ENCODE measurements around the gene SLC25A45.
A peak's percentile ranks its signal among the peaks of the same experiment; 100 is the strongest.
"Not testable (repeated sequence)": the region's sequence is repeated elsewhere in the genome, so short reads cannot be mapped to it uniquely, and the experiment has no call there.

SLC25A45 gene

DNA sequence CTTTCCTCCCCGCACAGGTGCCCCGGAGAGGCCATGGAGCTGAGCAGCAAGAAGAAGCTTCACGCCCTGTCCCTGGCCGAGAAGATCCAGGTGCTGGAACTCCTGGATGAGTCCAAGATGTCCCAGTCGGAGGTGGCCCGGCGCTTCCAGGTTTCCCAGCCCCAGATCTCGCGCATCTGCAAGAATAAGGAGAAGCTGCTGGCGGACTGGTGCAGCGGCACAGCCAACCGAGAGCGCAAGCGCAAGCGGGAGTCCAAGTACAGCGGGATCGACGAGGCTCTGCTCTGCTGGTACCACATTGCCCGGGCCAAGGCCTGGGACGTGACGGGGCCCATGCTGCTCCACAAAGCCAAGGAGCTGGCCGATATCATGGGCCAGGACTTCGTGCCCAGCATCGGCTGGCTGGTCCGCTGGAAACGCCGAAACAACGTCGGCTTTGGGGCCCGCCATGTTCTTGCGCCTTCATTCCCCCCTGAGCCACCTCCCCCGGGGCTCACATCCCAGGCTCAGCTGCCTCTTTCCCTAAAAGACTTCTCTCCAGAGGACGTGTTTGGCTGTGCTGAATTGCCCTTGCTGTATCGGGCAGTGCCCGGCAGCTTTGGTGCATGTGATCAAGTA, 26.6 kb downstream of the SLC25A45 start:
- DNase-seq: no peak

DNA sequence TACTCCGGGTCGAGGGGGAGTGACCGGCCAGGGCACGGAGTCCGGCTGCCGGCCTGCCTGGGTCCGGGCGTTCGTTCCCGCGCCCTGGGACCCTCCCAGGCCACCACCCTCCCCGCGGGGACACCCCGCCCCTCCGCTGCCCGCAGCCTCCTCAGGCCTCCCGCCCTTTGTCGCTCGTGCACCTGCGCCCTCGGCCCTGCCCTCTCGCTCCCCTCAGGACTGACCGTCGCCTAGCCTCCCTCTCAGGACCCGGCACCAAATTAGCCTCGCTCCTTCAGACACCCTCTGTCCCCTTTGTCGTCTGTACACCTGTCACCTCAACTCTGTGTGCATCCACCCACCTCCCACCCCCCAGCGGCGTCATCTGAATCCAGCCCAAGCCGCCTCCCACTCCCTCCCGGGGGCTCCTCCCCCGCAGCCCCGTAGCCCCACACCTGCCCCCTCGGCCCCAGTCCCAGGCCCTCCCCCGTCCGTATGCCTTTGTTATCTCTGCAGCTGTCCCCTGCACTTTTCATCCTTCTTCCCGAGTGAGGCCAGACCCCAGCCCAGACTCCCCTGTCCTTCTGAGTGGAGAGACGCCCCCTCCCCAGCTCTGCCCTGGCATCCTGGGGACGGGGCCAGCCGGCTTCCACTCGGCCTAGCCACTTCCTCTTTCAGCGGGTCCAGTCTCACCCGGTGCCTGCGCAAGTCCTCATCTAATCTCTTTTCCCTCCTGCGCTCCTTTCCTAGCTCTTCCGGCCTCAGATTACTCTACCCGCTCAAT, 27.3 kb downstream of the SLC25A45 start:
- DNase-seq: peak; percentile 62

DNA sequence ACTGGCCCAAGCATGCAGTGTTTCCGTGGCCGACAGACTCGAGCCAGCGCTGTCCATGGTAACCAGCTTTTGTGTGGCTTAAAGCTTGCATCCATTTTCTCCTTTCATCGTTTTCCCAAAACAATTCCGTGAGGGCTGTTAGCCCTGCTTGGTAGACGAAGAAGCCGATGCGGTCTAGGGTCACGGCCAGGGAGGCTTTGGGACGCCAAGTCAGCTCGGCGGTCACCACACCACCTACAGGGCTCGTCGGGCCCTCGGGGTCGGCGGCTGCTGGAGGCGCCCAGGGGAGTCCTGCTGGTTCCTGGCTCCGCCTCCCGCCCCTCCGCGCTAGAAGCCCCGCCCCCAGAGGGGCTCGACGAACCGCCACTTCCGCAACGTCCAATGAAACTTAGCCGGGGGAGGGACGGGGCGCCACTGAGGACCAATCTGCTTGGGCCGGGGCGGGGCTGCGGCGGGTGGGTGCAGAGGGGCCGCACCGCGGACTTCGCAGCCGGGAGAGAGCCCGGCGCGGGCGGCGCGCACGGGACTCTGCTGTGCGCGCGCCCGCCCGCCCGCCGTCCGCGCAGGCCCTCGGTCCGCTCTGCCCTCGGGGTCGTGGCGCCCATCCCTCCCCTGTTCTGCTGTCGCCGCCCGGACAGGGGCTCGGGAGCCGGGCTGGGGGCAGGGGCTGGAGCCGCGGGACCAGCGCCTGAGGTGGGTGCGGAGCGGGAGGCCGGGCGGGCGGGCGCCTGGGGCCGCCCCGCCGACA, 28.0 kb downstream of the SLC25A45 start, which contains the start of gene TIGD3:
TSS of gene TIGD3 (plus strand) at position 487 of the 748 bp plus-strand sequence. CDS start 1,058 bp downstream, outside the sequence.
- DNase-seq: peak; percentile 99

DNA sequence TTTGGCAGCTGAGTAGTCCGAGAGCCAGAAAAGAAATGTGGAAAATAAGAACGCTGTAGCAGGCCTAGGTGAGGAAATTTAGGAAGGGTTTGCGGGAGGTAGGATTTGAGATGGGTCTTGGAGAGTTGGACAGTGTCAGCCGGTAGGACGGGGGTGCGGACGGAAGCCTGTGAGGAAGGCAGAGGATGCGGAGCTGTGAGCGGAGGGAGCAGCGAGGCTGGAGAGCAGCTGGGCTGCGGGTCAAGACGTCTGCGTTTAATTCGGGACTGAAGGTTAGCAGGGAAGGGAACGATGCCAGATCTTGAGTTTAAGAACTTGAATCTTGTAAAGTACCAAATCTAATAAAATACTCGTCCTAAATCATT, 28.6 kb downstream of the SLC25A45 start:
- no peak for DNase-seq

DNA sequence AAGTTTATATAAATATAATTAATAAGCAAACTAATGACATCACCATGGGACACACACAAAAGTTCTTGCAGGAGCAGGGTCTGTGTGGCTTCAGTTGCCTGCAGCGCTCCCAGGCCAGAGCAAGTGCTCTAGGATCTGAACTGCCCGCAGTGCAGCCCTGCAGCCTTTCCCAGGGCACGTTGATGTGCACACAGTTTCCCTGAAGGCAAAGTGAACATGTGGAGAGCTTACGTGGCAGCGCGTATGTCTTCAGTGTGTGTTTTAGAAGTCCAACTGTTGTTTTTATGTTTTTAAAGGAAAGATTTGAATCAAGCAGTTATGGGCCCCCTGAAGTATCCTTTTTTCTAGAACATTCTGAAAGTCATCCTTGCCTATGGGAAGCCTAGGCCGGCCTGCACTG, 29.1 kb downstream of the SLC25A45 start:
- no peak for DNase-seq

DNA sequence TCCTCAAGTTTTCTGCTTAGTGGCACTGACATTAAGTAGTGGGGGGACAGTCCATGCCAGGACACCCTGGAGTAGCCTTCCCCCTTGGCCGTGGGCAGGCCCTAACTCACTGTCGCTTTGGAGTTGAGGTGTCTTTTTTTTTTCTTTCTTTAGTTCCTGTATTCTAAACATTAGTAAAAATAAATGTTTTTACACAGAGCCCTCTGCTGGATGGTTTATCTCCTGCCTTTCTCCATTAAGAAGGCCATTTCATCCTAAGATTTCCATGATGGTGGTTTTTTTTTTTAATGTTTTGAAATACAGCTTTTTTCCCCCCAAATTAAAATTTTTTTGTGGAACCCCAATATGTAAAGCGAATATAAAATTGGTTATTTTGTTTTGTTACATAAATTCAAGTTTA, 29.7 kb downstream of the SLC25A45 start:
- no peak for DNase-seq

DNA sequence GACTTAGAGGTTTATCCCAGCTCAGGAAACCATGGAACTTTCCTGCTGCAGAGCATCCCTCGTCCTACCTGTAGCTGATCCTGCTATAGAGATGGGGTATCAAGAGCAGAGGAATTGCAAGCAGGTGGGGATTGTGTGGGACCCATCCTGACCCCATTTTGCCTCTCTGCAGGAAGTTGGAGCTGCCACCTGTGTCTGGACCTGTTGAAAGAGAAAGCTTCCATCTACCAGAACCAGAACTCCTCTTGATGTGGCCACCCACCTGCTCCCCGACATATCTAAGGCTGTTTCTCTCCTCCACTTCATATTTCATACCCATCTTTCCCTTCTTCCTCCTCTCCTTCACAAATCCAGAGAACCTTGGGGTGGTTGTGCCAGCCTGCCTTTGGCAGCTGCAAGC, 30.9 kb downstream of the SLC25A45 start:
- DNase-seq: no peak

DNA sequence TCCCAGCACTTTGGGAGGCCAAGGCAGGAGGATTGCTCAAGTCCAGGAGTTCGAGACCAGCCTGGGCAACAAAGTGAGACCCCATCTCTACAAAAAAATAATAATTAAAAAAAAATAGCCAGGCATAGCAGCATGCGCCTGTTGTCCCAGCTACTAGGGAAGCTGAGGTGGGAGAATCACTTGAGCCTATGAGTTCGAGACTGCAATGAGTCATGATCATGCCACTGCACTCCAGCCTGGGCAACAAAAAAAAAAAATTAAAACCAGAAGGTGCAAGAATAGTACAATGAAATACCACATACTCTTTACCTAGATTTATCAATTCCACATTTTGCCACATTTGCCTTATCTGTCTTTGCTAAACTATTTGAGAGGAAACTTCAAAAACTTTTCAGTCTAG, 40.6 kb downstream of the SLC25A45 start:
- no peak for DNase-seq

DNA sequence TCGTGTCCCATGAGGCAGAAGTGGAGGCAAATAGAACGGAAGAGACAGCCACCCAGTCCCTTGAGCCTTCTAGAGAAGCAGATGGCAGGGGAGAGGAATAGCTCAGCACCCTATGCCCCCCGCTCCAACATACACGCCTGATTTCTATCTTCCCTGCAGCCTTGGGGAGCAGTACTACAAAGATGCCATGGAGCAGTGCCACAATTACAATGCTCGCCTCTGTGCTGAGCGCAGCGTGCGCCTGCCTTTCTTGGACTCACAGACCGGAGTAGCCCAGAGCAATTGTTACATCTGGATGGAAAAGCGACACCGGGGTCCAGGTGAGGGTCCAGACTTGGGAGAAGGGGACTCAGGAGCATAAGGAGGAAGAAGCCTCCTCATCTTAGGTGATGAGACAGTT, 42.2 kb downstream of the SLC25A45 start:
- DNase-seq: no peak

DNA sequence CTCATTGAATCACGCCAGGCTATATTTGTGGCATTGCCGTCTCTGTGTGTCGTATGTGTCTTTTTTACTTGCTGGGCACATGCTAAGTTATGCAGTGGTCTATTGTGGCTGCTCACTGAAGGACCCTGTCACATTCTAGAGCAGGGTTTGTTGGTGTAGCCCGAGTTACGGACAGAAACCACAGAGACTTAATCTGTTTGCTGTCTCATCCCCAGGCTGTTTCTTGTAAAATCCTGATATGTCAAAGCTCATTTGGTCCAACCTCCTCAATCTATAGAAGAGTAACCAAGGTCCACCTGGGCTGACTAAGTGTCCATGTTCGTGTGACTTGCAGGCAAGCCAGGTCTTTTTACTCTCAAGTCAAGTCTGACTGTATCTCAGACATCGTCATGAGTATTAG, 43.8 kb downstream of the SLC25A45 start:
- no peak for DNase-seq

DNA sequence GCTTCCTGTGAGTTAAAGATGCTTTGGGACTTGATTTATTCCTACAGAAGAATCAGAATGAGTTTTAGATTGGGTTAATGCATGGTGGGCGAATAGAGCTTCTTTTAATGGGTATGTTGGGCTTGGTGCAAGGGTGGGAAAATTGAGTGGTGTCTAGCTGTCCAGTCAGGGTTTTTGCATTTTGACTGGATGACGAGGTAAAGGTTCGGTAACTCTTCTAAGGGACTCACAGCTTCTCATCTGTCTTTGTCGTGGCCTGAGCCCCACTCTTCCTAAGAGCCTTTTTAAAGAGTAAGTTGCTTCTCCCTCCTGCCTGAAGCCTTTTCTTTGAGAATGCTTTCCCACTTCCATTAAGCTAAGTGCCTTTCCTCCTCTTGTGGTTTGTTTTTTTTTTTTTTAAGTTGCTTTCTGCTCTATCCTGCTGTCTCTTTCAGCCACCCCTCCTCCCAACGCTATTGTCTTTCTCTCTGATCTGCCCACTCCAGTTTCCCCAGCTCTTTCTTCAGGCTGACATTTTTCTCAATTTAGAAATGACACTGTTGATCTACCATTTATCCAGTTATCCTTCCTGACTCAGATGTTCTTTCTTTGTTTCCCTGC, 47.6 kb downstream of the SLC25A45 start:
- DNase-seq: no peak

DNA sequence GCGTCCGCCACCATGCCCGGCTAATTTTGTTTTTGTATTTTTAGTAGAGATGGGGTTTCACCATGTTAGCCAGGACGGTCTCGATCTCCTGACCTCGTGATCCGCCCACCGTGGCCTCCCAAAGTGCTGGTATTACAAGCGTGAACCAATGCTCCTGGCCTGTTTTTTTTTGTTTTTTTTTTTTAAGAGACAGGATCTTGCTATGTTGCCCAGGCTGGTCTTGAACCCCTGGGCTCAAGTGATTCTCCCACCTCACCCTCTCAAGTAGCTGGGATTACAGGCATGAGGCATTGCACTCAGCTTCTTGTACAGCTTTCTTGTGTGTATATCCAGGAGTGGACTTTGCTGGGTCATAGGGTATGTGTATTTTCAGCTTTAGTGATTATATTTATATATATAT, 49.9 kb downstream of the SLC25A45 start:
- DNase-seq: not testable (repeated sequence)

DNA sequence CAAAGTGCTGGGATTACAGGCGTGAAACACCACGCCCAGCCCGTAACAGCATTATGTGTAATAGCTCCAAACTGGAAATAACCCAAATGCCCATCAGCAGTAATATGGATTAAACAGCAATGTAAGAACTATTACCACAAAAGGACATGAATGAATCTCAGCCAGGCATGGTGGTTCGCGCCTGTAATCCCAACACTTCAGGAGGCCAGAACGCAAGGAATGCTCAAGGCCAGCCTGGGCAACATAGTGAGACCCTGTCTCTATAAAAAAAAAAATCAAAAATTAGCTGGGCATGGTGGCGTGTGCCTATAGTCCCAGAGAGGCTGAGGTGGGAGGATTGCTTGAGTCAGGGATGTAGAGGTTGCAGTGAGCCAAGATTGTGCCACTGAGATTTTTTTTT, 51.9 kb downstream of the SLC25A45 start:
- no peak for DNase-seq

DNA sequence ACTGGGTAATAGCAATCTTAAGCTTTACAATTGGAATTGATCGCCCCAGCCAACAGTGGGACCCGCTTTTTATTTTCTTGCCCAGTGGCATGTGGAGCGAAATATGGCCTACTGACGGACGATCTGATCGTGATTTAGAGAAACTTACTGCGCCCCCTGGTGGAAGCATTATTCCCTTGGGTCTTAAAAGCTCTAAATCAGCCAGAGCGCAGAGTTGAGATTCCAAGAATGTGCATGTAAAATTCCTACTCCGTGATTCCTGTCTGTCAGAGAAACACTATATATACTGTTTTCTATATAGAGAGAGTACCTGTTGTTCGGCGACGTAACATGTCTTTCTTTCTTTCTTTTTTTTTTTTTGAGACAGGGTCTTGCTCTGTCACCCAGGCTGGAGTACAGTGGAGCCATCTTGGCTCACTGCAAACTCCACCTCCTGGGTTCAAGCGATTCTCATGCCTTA, 52.5 kb downstream of the SLC25A45 start:
- peak; percentile 89 for DNase-seq

DNA sequence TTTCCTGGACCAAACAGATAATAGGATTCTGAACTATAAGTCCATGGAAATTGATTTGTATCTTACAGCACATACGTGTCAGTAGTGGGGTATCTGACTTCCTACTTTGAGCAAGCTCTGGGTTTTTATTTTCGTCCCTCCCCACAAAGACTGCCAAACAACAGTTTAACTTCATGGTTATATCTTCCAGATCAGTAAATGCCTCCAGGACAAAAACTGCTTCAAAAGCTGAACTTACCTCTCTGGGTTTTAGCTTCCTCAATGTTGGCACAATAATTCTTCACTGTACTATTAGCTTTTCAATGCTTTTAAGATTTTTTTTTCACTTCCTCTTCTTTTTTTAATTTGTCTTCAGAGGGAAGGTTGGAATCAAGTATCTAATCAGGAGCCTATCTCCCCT, 53.0 kb downstream of the SLC25A45 start:
- DNase-seq: no peak

DNA sequence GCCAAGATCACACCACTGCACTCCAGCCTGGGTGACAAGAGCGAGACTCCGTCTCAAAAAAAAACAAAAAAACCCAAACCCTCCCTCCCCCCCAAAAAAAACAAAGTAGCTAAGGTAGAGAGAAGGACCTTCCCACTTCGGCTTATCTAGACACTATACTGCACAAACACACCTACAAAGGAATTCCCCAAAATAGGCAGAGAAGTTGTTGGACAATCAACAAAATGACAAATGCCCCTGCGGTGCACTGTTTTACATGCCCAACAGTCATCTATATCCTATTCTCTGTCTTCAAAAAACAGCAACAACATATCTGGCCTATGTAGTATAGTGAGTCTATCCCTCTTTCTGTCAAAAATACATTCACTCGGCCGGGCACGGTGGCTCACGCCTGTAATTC, 55.4 kb downstream of the SLC25A45 start:
- no peak for DNase-seq

DNA sequence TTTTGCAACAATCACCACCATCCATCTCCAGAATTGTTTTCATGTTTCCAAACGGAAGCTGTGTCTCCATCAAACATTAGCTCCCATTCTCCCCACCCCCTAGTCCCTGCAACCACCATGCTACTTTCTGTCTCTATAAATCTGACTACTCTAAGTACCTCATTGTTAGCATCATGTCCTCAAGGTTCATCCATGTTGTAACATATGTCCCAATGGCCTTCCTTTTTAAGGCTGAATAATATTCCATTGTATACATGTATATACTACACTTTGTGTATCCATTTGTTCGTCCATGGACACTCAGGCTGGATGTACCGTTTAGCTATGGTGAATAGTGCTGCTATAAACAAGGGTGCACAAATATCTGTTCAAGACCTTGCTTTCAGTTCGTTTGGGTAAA, 57.0 kb downstream of the SLC25A45 start:
- DNase-seq: no peak
